Measurements from ENCODE around the gene LRRC38. TPM values are rescaled to one million over a fixed set of nuclear protein-coding genes. Genes with fewer than 3 reads are reported as not detected.

The LRRC38 gene
- total RNA-seq, 1 donor, result not detected

- TF ChIP-seq CTCF (IDR thresholded peaks at IDR 0.05; ENCODE audit: extremely low read depth, low read depth, low read length), result no peak
- no peaks in the 10 kb centered on the region for H3K9me3 ChIP-seq (ENCODE audit: low read depth, low read length)
- no peak overlapping the region for H3K27ac ChIP-seq (ENCODE audit: low read depth, low read length)
Observed at GRCh38 chr1:13541435-13542215, 27.8 kb upstream of the LRRC38 start.

GRCh38 chr1:13540866-13541265, 27.1 kb upstream of the LRRC38 start:
- TF ChIP-seq CTCF (IDR thresholded peaks at IDR 0.05; ENCODE audit: extremely low read depth, low read depth, low read length), result no peak
- Histone ChIP-seq H3K36me3 (ENCODE audit: insufficient read depth, low read length) (no peaks in the 10 kb centered on the region), H3K4me2 (ENCODE audit: insufficient read depth, low read length) (no peak overlapping the region), H3K9me3 (ENCODE audit: low read depth, low read length) (no peaks in the 10 kb centered on the region), H3K79me2 (ENCODE audit: insufficient read depth, low read length) (no peaks in the 10 kb centered on the region), H3K4me1 (ENCODE audit: insufficient read depth, low read length) (no peaks in the 10 kb centered on the region), H2AFZ (ENCODE audit: low read length) (no peak overlapping the region), H3K27me3 (ENCODE audit: insufficient read depth, low read length) (no peaks in the 10 kb centered on the region), H3K27ac (ENCODE audit: low read depth, low read length) (no peak overlapping the region), H3K4me3 (ENCODE audit: insufficient read depth, low read length) (no peak overlapping the region), H4K20me1 (ENCODE audit: insufficient read depth, low read length) (no peaks in the 10 kb centered on the region)
- no peak for DNase-seq (ENCODE audit: insufficient read length, low spot score, missing footprints)

More at GRCh38 chr1:13541435-13542215, 27.8 kb upstream of the LRRC38 start:
- Histone ChIP-seq H3K4me3 (ENCODE audit: insufficient read depth, low read length) (no peak overlapping the region), H4K20me1 (ENCODE audit: insufficient read depth, low read length) (no peaks in the 10 kb centered on the region), H3K4me2 (ENCODE audit: insufficient read depth, low read length) (no peak overlapping the region), H3K36me3 (ENCODE audit: insufficient read depth, low read length) (no peaks in the 10 kb centered on the region), H3K79me2 (ENCODE audit: insufficient read depth, low read length) (no peaks in the 10 kb centered on the region), H3K27me3 (ENCODE audit: insufficient read depth, low read length) (no peaks in the 10 kb centered on the region), H3K4me1 (ENCODE audit: insufficient read depth, low read length) (no peaks in the 10 kb centered on the region), H2AFZ (ENCODE audit: low read length) (no peak overlapping the region)
- no peak for DNase-seq (ENCODE audit: insufficient read length, low spot score, missing footprints)

- no peaks in the 10 kb centered on the region for H3K79me2 ChIP-seq (ENCODE audit: insufficient read depth, low read length)
- DNase-seq (ENCODE audit: insufficient read length, low spot score, missing footprints), result no peak
- H3K4me3 ChIP-seq (ENCODE audit: insufficient read depth, low read length), result no peak overlapping the region
- no peaks in the 10 kb centered on the region for H3K36me3 ChIP-seq (ENCODE audit: insufficient read depth, low read length)
- H3K4me1 ChIP-seq (ENCODE audit: insufficient read depth, low read length), result no peaks in the 10 kb centered on the region
- TF ChIP-seq CTCF (IDR thresholded peaks at IDR 0.05; ENCODE audit: extremely low read depth, low read depth, low read length), result no peak
- no peaks in the 10 kb centered on the region for H3K27me3 ChIP-seq (ENCODE audit: insufficient read depth, low read length)
- H2AFZ ChIP-seq (ENCODE audit: low read length), result no peak overlapping the region
- no peaks in the 10 kb centered on the region for H3K9me3 ChIP-seq (ENCODE audit: low read depth, low read length)
- H3K4me2 ChIP-seq (ENCODE audit: insufficient read depth, low read length), result no peak overlapping the region
- no peaks in the 10 kb centered on the region for H4K20me1 ChIP-seq (ENCODE audit: insufficient read depth, low read length)
- no peak overlapping the region for H3K27ac ChIP-seq (ENCODE audit: low read depth, low read length)
Observed at GRCh38 chr1:13539683-13540082, 25.9 kb upstream of the LRRC38 start.

GRCh38 chr1:13538832-13539231, 25.0 kb upstream of the LRRC38 start:
- TF ChIP-seq CTCF (IDR thresholded peaks at IDR 0.05; ENCODE audit: extremely low read depth, low read depth, low read length), result no peak
- Histone ChIP-seq H3K4me3 (ENCODE audit: insufficient read depth, low read length) (no peak overlapping the region), H3K79me2 (ENCODE audit: insufficient read depth, low read length) (no peaks in the 10 kb centered on the region), H3K27me3 (ENCODE audit: insufficient read depth, low read length) (no peaks in the 10 kb centered on the region), H3K4me1 (ENCODE audit: insufficient read depth, low read length) (no peaks in the 10 kb centered on the region), H3K9me3 (ENCODE audit: low read depth, low read length) (no peaks in the 10 kb centered on the region), H2AFZ (ENCODE audit: low read length) (no peak overlapping the region), H3K4me2 (ENCODE audit: insufficient read depth, low read length) (no peak overlapping the region), H4K20me1 (ENCODE audit: insufficient read depth, low read length) (no peaks in the 10 kb centered on the region), H3K27ac (ENCODE audit: low read depth, low read length) (no peak overlapping the region), H3K36me3 (ENCODE audit: insufficient read depth, low read length) (no peaks in the 10 kb centered on the region)
- no peak for DNase-seq (ENCODE audit: insufficient read length, low spot score, missing footprints)
